ENCODE measurements around the gene SESN2. TPM values are rescaled to one million over a fixed set of nuclear protein-coding genes. Genes with fewer than 3 reads are reported as not detected.

The SESN2 gene
- total RNA-seq, 6 experiments from 2014 or later = 15.5 to 22.0 (median 17.4) TPM

DNA sequence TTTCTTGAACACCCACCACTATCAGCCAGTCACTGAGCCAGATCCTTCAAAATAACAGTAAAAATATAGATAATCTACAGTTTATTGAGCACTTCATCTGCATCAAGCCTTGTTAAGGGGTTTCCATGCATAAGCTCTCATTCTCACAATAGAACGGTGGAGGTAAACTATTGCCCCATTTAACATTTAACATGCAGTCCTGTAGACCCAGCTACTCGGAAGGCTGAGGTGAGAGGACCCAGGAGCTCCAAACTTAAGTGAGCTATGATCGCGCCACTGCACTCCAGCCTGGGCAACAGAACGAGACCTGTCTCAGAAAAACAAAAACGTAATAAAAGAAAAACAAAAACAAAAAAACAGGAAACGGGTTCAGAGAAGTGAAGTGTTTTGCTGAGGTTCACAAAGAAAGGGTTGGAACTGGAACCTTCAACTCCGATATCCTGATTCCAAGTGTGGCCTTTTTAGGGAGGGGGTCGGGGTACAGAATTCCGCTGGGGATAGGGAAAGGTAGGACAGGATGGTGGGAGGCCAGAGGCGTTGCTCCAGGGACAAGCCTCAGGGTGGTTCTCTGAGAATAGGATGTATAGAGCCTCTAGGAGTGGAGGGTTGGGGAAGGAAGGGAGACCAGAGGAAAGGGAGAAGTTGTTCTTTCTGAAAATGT is 11.6 kb upstream of the SESN2 start:
- Mint-ChIP-seq H3K4me3 (peak overlapping the region; percentile 76), H3K9me3 (peaks cover 3% of the 10 kb centered on the region; the same call in 1 of the 2 replicates), H3K4me1 (ENCODE audit: low read depth) (peaks cover 37% of the 10 kb centered on the region), H3K36me3 (ENCODE audit: low read depth) (peaks cover 6% of the 10 kb centered on the region), H3K27me3 (ENCODE audit: insufficient read depth) (peaks cover 4% of the 10 kb centered on the region), H3K27ac (peak overlapping the region; percentile 79)
- TF ChIP-seq, protein P1, sequence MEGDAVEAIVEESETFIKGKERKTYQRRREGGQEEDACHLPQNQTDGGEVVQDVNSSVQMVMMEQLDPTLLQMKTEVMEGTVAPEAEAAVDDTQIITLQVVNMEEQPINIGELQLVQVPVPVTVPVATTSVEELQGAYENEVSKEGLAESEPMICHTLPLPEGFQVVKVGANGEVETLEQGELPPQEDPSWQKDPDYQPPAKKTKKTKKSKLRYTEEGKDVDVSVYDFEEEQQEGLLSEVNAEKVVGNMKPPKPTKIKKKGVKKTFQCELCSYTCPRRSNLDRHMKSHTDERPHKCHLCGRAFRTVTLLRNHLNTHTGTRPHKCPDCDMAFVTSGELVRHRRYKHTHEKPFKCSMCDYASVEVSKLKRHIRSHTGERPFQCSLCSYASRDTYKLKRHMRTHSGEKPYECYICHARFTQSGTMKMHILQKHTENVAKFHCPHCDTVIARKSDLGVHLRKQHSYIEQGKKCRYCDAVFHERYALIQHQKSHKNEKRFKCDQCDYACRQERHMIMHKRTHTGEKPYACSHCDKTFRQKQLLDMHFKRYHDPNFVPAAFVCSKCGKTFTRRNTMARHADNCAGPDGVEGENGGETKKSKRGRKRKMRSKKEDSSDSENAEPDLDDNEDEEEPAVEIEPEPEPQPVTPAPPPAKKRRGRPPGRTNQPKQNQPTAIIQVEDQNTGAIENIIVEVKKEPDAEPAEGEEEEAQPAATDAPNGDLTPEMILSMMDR (IDR thresholded peaks at IDR 0.05) = no peak
- no peak for DNase-seq

DNA sequence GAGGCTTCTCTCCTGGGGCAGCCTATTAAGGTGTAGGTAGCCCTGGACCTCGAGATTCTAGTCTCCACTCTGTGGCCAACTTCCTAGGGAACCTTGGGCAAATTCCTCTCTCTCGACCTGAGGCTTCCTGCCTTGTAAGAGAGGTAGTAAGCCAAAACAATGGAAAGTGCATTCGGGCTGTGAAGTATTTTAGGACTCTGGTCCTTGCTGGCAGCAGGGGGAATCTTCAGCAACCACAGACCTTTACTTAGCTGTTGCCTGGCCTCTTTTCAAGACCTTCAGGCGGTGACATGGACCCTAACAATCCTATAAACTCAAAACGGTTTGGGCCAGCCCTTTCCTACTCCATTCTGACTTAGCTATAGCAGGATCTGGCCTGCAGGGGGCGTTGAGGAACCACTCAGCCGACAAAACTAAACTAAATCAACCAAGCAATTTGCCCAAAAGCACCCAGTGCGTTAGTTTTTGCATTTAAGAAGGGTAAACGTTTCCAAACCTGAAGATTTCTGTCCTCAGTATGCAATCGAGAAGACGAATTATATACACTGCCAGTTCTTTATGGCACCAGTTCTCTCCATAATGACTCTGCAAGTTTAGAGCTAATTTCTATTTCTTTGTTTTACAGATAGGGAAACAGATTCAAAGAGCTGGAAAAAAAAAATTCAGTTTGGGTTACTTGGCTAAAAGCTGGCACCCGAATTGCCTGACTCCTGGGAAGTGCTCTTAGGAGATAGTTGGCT is 10.9 kb upstream of the SESN2 start:
- DNase-seq = peak; percentile 77
- peak overlapping the region; percentile 76 for H3K4me3 Mint-ChIP-seq
- TF ChIP-seq, protein P1 (IDR thresholded peaks at IDR 0.05) = peak; percentile 95
- peaks cover 6% of the 10 kb centered on the region for H3K36me3 Mint-ChIP-seq (ENCODE audit: low read depth)
- H3K27me3 Mint-ChIP-seq (ENCODE audit: insufficient read depth) = peaks cover 4% of the 10 kb centered on the region
- peaks cover 3% of the 10 kb centered on the region; the same call in 1 of the 2 replicates for H3K9me3 Mint-ChIP-seq
- peak overlapping the region; percentile 79 for H3K27ac Mint-ChIP-seq
- peaks cover 37% of the 10 kb centered on the region for H3K4me1 Mint-ChIP-seq (ENCODE audit: low read depth)

DNA sequence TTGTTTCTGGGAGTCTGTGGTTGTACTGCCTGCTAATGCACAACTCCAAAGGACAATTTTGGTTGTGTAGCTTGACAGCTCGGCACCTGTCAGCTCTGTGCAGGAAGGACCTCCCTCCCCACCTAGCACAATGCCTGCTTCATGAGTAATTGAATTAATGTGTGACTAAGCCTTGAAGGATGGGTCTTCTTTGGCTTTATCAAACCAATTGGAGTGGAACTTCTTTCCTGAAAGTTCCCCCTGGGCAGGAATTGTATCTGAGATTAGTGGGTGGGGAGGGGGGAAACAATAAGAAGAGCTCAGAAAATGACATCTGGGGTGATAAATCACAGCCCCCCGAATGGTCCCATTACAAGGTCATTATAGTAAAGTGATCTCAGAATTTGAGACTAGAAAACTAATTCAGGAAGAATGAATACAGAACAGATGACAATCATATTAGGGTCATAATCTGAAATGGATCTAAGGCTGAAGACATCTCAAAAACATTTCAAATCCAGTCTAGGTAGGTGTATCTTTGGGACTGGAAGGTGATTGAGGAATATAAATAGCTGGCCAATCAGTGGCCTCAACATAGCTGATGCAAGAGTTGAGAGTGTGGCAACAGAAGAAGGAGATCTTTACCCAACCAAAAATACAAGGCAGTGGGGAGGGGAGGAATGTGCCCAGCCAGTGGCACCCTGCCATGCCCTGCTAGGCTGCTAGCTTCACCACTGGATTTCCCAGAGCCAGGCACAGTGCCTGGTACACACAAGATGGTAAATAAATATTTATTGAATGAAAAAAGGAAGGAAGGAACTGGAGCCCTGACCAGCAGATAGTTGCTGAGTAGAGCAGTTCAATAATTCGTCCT is 10.1 kb upstream of the SESN2 start:
- peak overlapping the region; percentile 79 for H3K27ac Mint-ChIP-seq
- peaks cover 3% of the 10 kb centered on the region; the same call in 1 of the 2 replicates for H3K9me3 Mint-ChIP-seq
- peaks cover 37% of the 10 kb centered on the region for H3K4me1 Mint-ChIP-seq (ENCODE audit: low read depth)
- peaks cover 2% of the 10 kb centered on the region for H3K27me3 Mint-ChIP-seq (ENCODE audit: insufficient read depth)
- peak; percentile 53 for DNase-seq
- peak overlapping the region; percentile 76 for H3K4me3 Mint-ChIP-seq
- H3K36me3 Mint-ChIP-seq (ENCODE audit: low read depth) = peaks cover 6% of the 10 kb centered on the region
- TF ChIP-seq, protein P1 (IDR thresholded peaks at IDR 0.05) = no peak

DNA sequence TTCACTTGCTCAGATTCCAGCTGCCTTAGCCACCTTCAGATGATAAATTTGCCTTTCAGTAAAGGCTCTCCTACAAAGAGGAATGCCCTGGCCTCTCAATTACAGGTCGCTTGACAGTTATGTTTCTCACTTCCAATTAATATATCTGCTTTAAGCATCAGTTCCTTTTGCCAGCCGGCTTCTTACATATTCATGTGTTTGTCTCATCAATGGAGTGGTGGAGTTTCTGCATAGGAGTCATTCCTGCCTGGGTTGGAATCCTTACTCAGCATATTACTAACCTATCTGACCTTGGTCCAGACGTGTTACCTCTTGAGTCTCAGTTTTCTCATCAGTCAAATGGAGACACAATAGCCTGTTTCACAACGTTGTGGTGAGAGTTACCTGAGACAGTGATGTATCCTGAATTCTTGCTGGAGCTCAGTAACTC is 9.4 kb upstream of the SESN2 start:
- peaks cover 3% of the 10 kb centered on the region; the same call in 1 of the 2 replicates for H3K9me3 Mint-ChIP-seq
- peaks cover 6% of the 10 kb centered on the region for H3K36me3 Mint-ChIP-seq (ENCODE audit: low read depth)
- DNase-seq = no peak
- peaks cover 2% of the 10 kb centered on the region for H3K27me3 Mint-ChIP-seq (ENCODE audit: insufficient read depth)
- peak overlapping the region; percentile 79 for H3K27ac Mint-ChIP-seq
- peaks cover 37% of the 10 kb centered on the region for H3K4me1 Mint-ChIP-seq (ENCODE audit: low read depth)
- no peak overlapping the region for H3K4me3 Mint-ChIP-seq
- TF ChIP-seq, protein P1 (IDR thresholded peaks at IDR 0.05) = no peak

DNA sequence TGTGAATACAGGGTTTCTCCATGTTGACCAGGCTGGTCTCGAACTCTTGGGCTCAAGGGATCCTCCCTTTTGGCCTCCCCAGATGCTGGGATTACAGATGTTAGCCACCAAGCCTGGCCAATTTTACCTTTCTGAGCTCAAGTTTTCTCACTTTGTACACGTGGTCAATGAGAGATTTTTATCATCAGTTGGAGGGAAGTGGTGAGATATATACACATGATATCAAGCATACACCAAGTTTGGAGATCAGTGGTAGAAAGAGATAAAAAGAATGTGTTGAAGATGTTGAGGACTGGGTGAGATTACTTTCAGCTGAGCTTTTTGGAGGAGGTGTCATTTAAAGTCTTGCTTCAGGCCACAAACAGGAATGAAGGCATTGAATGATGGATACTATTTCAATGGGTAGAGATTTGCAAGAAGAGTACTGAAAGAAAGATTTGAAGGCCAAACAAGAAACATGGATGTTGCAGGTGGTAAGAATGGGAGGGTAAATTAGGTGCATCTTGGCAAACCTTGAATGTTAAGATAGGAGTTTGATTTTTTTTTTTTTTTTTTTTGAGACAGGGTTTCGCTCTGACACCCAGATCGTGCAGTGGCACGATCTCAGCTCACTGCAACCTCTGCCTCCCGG is 3.0 kb upstream of the SESN2 start:
- no peak overlapping the region for H3K27ac Mint-ChIP-seq
- no peaks in the 10 kb centered on the region for H3K9me3 Mint-ChIP-seq
- H3K4me1 Mint-ChIP-seq (ENCODE audit: low read depth) = peaks cover 16% of the 10 kb centered on the region
- H3K36me3 Mint-ChIP-seq (ENCODE audit: low read depth) = peaks cover 8% of the 10 kb centered on the region
- TF ChIP-seq, protein P1 (IDR thresholded peaks at IDR 0.05) = no peak
- DNase-seq = no peak
- H3K4me3 Mint-ChIP-seq = no peak overlapping the region
- no peaks in the 10 kb centered on the region; the same call in 1 of the 2 replicates for H3K27me3 Mint-ChIP-seq (ENCODE audit: insufficient read depth)

All from HFFc6 (cell line).